Measurements from ENCODE around the gene THSD4. TPM values are rescaled to one million over a fixed set of nuclear protein-coding genes. Genes with fewer than 3 reads are reported as not detected.
"Not testable (repeated sequence)": the region's sequence is repeated elsewhere in the genome, so short reads cannot be mapped to it uniquely, and the experiment has no call there.

THSD4 gene
- total RNA-seq, 1 experiment from 2014 or later: 1.2 TPM

DNA sequence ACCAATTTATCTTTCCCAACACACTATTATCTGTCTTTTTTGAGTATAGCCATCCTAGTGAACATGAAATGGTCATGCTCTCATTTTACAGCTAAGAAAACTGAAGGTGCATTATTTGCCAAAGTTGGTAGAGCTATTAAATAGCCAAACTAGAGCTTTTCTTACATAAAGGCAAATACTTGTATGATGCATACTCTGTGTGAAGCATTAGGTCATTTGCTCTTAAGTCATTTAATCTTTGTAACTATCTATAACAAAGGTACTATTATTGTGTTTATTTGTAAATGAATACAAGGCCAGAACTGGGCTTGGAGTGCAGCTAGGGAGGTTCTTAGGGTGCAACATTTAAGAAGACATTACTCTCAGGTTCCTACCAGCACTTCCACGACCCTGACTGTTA, 123.7 kb downstream of the THSD4 start:
- no peak for DNase-seq (ENCODE audit: low spot score)
- in situ Hi-C loops (cut with HindIII; ENCODE audit: low sequenced_read_pairs): no loop called here

DNA sequence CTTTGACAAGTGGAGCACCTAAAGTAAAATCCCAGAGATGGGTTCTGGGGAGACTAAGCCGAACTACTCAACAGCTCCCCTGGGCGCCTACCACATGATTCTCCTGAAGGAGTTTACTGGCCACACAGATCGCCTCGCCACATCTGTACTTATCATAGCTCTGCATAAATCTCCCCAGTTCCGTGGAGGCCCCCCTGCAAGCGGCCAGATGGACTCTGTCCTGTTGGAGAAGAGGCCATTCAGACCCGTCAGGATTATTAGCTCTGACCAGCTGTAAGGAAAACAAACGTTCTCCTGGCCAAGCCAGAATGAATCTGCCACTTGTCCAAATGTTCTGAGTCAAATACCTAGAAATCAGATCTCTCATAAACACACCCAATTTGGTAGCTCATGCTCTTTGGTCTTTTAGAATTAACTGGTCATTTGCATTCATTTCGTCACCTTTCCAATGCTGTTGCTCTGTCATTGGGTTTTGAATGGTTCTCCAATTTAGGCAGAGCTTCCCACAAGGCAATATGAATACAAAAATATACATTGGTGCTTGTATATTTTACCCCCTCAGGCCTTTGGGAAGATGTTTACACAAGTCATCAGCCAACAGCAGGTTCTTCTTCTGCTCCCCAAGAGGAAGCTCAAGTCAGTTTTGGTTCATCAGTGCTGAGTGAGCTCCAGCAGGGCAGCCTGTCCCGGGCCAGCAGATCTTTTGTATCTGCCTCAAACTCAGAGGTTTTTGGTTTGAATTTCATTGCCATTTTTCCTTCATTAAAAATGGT, 124.5 kb downstream of the THSD4 start:
- no peak for DNase-seq (ENCODE audit: low spot score)
- in situ Hi-C loops (cut with HindIII; ENCODE audit: low sequenced_read_pairs): no loop called here

DNA sequence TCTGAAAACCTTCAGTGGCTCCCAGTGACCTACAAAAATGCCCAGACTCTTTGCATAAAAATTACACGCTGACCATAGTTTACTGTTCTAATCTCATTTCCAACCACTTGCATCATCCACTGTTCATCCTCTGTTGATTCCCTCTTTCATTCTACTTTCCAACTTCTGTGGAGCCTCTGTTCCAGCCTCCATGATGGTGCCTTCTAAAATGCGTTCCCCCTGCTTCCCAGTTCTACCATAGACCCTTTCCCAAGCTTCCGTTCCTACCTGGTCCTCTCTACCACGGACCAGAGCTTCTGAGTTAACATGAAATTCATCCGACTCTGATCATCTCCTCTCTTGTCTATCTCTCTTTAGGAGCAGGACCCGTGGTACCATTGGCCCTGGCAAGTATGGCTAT, 127.0 kb downstream of the THSD4 start:
- in situ Hi-C loops (cut with HindIII; ENCODE audit: low sequenced_read_pairs): no loop called here
- DNase-seq (ENCODE audit: low spot score): no peak

DNA sequence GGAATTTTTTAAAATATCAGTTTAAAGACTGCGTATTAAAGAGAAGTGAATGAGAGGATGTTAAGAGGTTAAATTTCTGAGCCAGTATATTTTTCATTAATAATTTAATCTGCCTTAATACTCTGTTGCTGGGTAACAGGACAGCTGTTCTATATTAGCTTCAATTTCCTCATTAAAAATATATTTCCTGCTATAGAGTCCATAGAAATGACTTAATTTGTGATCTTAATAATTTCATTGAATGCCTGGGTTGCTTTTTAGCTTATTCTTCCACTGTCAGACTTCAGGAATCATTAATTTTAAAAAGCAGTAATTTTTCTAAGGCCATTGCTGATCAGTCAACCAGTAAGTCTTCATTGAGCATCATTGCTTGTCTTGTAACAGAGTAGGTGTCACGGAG, 129.0 kb downstream of the THSD4 start:
- DNase-seq (ENCODE audit: low spot score): no peak
- in situ Hi-C loops (cut with HindIII; ENCODE audit: low sequenced_read_pairs): no loop called here

DNA sequence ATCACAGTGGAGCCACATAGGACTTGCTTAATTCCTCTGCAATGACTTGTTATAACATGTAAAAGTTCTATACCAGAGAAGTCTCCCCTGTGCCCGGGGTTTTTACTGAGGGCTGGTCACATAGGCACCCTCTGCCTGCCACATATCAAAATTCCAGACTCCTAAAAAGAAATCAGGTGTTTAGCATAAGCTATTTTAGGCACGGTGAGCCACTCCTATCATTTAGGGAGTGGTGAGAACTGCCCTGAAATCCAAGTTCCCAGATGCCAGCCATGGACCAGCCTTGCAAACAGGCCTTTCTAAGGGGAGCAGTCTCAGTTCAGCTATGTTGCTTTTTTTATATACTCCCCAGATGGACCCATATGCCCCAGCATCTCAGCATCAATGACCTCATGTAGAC, 130.3 kb downstream of the THSD4 start:
- in situ Hi-C loops (cut with HindIII; ENCODE audit: low sequenced_read_pairs): no loop called here
- no peak for DNase-seq (ENCODE audit: low spot score)

DNA sequence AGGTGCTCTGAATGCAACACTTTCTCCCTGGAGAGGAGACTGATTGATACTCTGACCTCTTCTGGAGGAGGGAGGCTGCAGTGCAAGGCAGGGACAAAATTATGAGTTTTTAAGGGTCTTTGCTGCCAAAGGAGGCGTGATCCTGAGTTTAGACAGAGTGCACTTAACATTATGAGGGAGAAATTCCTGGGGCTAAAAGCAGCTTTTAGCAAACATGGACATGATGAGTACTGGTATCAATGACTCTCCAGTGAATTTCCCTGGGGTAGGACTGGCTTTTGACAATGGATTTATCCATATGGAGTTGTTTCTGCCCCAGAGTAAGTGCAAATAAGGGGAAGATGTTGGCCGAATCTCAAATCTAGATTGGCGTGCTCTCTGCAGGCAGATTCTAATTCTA, 133.1 kb downstream of the THSD4 start:
- in situ Hi-C loops (cut with HindIII; ENCODE audit: low sequenced_read_pairs): no loop called here
- no peak for DNase-seq (ENCODE audit: low spot score)

DNA sequence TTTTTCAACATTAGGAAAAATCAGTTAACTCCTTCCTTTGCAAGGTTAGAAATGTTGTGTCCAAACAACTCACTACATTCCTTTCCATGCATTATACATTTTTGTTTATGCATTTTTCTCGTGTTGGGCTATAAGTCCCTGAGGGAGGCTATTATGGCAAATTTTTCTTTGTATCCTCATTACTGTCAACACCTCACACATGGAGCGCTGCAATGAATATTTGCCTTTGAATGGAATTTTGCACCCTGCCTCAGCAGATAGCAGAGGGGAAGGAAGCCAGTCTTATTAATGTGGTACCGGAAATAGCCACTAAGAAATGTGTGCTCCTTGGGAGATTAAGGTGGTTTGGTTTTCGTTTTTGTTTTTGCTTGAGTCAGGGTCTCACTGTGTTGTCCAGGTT, 134.7 kb downstream of the THSD4 start:
- in situ Hi-C loops (cut with HindIII; ENCODE audit: low sequenced_read_pairs): no loop called here
- no peak for DNase-seq (ENCODE audit: low spot score)

DNA sequence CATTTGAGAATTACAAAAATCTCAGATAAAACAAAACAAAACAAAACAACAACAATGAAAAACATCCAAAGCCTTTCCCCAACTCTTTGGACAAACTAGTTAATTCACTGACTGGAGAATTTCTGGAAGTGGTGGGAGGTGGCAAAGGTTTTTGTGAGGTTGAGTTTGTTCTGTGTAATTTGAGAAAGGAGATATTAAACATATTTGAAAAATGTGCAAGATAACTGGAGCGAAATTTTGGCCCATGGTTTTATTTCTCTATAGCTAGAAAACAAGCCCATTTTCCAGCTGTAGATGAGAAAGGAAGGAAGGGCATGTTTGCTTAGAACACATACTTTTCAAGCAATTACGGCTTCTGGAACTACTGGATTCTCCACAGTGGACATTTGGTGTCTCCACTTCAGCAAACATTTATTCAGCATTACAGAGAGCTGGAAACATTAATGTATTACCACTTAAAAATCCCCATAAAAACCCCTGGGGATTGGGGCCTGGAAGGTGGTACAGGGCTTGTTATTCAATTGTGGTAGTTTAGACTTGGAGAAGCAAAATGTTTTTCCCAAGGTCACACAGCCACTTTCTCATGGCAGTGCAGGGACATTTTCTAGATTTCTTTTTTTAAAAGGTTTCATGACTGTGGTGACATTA, 135.8 kb downstream of the THSD4 start:
- in situ Hi-C loops (cut with HindIII; ENCODE audit: low sequenced_read_pairs): no loop called here

DNA sequence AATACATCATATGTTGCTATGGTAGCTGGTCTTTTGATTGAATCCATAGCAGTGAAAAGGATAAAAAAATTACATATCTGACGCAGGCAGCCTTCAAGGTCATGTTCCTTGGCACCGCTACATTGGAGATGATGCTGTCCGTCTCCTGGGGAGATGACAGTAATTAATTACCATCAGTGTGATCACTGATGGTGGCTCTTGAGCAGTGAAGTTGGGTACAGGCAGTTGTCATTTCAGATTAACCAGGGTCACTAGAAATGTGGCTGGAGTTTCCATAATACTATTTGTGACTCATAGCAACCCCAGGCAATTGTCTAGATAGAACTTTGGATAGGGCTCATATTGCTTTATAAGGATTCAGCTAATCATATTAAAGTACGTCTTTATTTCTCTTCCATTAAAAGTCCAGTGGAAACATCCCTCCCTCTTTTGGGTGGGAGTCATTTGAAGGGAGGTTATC, 136.3 kb downstream of the THSD4 start:
- DNase-seq (ENCODE audit: low spot score): no peak
- in situ Hi-C loops (cut with HindIII; ENCODE audit: low sequenced_read_pairs): no loop called here

More for the DNA sequence above, 135.8 kb downstream of the THSD4 start:
- DNase-seq (ENCODE audit: low spot score): no peak

DNA sequence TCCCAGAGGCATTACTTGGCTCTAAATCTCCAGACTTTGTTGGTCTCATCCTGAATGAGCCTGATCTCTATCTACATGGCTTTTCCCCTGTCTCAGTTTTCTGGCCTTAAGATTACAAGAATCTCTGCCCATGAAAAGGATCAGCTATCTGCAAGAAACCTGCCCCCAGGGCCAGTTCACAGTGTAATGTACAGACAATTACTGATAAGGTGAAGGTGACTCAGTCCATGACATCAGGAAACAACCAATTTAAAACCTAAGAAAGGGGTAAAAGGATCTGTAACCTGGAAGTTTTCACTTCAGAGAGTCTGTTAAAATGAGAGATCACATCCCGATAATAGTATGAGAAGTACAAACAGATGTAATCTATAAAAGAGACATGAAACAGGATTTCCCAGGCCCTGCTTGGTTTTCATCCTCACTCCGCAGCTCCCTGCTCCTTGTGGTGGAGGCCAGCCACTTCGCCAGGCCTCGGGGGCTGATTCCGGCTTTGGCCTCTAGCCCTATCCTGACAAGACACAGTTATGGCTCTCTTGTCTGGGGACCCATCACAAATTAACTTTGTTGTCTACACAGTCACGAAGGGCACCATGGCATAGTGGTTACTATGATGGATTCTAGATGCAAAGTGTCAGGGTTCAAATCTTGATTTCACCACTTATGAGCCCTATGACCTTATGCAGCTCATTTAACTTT, 136.9 kb downstream of the THSD4 start:
- in situ Hi-C loops (cut with HindIII; ENCODE audit: low sequenced_read_pairs): no loop called here
- DNase-seq (ENCODE audit: low spot score): no peak

DNA sequence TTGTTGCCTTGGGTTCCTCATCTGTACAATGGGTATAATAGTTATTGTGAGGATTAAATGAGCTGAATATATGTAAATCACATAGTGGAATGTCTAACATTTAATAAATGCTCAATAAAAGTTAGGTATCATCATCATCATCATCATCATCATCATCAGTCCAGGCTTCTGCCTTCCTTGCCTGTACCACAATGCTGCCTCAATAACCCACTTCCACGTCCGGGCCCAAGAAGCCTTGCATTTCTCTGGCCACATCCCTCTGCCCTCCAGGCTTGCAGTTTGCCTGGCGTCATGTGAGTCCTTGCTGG, 137.4 kb downstream of the THSD4 start:
- in situ Hi-C loops (cut with HindIII; ENCODE audit: low sequenced_read_pairs): no loop called here
- no peak for DNase-seq (ENCODE audit: low spot score)

DNA sequence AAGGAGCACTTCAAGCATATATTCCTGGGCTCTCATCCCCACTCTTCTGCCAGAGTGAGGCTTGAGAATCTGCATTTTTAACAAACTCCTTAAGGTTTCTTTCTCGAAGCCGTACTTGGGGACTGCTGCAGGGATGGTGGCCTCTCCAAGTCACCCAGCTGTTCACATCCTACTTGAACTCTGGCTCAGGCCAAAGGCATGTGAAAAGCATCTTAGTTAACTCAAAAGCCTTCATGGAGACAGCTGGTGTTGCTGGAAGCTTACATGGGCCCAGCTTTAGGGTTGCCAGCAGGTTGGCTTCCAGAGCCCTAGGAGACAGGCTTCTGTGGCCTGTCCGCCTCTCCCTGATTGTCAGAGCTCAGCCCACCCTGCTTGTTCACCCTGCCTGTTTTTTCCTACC, 139.2 kb downstream of the THSD4 start:
- no peak for DNase-seq (ENCODE audit: low spot score)
- in situ Hi-C loops (cut with HindIII; ENCODE audit: low sequenced_read_pairs): no loop called here

DNA sequence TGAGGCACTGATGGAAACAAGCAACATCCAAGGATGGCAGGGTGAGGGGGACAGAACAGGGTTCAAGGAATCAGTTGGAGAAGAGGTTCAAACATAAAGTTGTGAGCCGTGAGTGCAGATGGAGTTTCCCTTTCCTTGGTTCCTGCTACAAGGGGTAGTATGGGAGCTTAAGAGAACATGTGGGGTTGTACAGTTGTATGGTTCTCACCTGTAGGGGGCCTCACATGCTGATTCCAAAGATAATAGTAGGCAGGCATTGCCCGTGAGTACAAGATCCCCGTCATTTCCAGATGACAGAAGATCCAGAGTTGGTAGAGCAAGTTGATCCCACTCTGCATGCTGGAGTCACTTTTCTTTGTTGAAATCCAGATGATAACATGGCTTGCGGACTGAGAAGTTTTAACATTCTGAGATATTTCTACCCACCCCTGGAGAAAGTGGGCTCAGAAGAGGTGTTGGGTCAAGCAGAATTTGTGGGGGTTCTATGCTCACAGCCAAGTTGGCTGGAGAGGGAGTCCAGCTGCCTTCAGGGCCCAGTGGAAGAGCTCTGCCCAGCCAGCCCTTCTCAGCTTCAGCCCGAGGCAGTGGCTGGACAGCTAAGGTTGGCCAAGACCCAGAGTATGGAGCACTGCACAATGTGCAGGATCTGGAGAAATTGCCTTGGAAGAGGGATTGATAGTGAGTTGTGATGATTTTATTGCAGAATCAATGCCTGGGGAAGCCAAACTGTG, 141.8 kb downstream of the THSD4 start:
- no peak for DNase-seq (ENCODE audit: low spot score)
- in situ Hi-C loops (cut with HindIII; ENCODE audit: low sequenced_read_pairs): no loop called here

DNA sequence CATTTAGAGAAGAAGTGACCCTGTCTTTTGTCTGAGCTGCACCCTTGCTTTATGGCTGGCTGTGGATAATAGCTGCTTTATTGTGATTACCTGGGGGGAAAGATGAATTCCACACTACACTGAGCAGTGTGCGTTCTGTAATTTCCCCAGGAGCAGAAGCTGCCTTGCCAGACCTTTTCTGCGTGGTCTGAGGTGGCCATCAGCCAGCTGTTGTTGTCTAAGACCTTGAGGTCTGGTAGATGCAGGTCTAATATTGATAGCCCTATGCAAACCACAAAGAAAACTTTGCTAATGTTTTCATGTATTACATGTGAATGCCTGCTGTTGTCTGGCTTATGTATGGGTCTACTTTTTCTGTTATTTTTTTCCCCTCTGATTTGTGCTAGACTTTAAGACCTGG, 144.6 kb downstream of the THSD4 start:
- in situ Hi-C loops (cut with HindIII; ENCODE audit: low sequenced_read_pairs): no loop called here
- DNase-seq (ENCODE audit: low spot score): no peak

DNA sequence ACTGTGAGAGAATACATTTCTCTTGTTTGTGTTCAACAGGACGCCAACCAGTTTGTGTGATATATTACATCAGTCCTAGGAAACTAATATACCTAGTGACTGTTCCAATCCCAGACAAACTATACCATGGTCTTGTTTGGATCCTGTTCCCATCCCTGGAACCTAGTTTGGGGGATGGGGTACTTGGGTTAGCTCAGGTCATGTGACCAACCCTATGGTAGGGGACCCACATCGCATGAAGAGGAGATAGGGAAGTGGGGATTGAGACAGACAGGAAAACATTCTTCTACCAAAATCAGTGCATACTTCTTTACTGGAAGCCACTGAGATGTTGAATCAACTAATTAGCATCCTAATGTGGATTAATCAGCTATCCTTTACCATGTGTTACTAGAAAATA, 146.1 kb downstream of the THSD4 start:
- in situ Hi-C loops (cut with HindIII; ENCODE audit: low sequenced_read_pairs): no loop called here
- DNase-seq (ENCODE audit: low spot score): no peak

DNA sequence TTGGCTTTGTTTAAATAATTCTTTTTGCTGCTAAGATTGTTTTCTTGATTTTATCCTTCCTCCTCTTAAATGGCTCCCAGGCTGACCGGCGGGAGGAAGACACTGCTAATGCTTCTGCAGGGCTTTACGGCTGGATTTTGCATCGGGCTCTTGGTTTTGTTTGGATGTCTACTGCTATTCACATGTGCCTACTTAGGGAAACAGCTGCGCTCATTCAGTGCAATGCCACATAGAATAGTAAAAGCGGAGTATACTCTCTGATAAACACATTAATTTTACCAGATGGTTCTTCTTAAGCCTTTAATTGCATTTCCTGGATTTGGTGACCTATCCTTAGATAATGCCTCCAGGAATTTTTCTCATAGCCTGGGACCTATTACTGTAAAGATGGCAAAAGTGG, 146.6 kb downstream of the THSD4 start:
- no peak for DNase-seq (ENCODE audit: low spot score)
- in situ Hi-C loops (cut with HindIII; ENCODE audit: low sequenced_read_pairs): no loop called here

DNA sequence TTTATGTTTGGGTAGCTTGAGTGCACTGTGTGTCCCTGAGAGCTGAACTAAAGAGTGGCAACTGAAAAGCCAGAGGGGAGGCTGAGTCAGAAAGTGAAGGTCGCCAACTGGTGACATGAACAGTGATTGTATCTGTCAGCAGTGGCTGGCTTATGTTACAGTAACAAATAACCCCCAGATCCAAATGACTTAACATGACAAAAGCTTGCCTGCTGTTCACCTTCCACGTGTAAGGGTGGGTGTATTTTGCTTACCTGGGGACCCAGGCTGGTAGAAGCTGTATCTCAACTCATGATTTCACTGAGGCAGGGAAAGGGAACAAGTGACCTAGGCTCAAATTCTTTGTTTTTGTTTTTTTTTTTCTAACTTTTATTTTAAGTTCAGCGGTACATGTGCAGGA, 147.3 kb downstream of the THSD4 start:
- DNase-seq (ENCODE audit: low spot score): no peak

DNA sequence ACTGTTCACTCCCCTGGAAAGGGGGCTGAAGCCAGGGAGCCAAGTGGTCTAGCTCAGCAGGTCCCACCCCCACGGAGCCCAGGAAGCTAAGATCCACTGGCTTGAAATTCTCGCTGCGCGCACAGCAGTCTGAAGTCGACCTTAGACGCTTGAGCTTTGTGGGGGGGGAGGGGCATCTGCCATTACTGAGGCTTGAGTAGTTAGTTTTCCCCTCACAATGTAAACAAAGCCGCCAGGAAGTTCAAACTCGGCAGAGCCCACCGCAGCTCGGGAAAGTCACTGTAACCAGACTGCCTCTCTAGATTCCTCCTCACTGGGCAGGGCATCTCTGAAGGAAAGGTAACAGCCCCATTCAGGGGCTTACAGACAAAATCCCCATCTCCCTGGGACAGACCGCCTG, 150.3 kb downstream of the THSD4 start:
- in situ Hi-C loops (cut with HindIII; ENCODE audit: low sequenced_read_pairs); DNase-seq (ENCODE audit: low spot score): not testable (repeated sequence)

More for the DNA sequence above, 147.3 kb downstream of the THSD4 start:
- in situ Hi-C loops (cut with HindIII; ENCODE audit: low sequenced_read_pairs): no loop called here

DNA sequence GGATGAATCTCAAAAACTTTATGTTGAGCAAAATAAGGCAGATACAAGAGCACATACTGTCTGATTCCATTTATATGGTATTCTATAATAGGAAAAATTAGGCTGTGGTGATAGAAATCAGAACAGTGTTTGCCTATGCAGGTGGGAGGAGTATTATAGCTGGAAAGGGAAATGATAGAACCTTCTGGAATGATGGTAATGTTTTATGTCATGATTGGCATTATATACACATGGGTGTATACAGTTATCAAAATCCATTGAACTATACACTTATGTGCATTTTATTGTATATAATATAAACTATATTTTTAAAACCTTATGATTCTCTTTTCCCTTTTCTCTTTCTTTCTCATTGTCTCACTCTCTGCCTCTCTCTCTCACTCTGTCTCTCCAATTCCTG, 156.1 kb downstream of the THSD4 start:
- in situ Hi-C loops (cut with HindIII; ENCODE audit: low sequenced_read_pairs): no loop called here
- no peak for DNase-seq (ENCODE audit: low spot score)

DNA sequence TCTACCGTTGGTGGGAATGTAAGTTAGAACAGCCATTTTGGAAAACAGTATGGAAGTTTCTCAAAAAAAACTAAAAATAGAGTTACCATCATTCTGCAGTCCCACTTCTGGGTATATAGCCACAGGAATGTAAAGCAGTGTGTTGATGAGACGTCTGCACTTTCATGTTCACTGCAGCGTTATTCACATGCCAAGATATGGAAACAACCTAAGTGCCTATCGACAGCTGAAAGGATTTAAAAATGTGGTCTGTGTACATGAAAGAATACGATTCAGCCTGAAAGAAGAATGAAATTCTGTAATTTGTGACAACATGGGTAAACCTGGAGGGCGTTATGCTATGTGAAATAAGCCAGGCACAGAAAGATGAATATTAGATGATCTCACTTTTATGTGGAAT, 157.7 kb downstream of the THSD4 start:
- in situ Hi-C loops (cut with HindIII; ENCODE audit: low sequenced_read_pairs): no loop called here
- no peak for DNase-seq (ENCODE audit: low spot score)

Data from G401 (cell line).